ENCODE measurements around the gene DAB2. TPM values are rescaled to one million over a fixed set of nuclear protein-coding genes. Genes with fewer than 3 reads are reported as not detected.

Gene DAB2
- total and polyA plus RNA-seq, 2 donors (not counting 1 experiment from before 2014, with no cell fraction given): 0.03 to 0.47 TPM

GRCh38 chr5:39422036-39422606 lies 2.7 kb downstream of the DAB2 start:
- H3K36me3 ChIP-seq (replicated peaks in 1 of 2; ENCODE audit: control extremely low read depth in 1 of 2, control insufficient read depth in 1 of 2, extremely low read depth in 1 of 2, insufficient read depth in 2 of 2, low read length in 1 of 2): no peaks in the 10 kb centered on the region
- no peak overlapping the region for H3K4me2 ChIP-seq (replicated peaks; ENCODE audit: low read depth, low read length, poor library complexity, severe bottlenecking)
- no peak overlapping the region for H3K9ac ChIP-seq (ENCODE audit: low read length)
- Mint-ChIP-seq H3K27me3 (peaks cover 27% of the 10 kb centered on the region), H3K27ac (no peak overlapping the region), H3K4me3 (no peak overlapping the region), H3K4me1 (peaks cover 8% of the 10 kb centered on the region), H3K9me3 (ENCODE audit: insufficient read depth) (no peaks in the 10 kb centered on the region)
- CTCF ChIA-PET: no interaction called here
- H3K4me1 ChIP-seq (ENCODE audit: control insufficient read depth in 2 of 2, insufficient read depth in 2 of 2, low read length in 2 of 2): peaks cover 13 to 17% of the 10 kb centered on the region in 2 donors
- no CpG with 5 or more reads among the region's 3 CpGs for WGBS (ENCODE audit: insufficient coverage)
- intact Hi-C loops (cut with micrococcal nuclease): no loop called here
- no peak for ATAC-seq (ENCODE audit: low read depth)
- POLR2A ChIA-PET: no interaction called here
- H3K9me3 ChIP-seq (ENCODE audit: control extremely low read depth in 1 of 3, control insufficient read depth in 2 of 3, insufficient read depth in 1 of 3, low read length in 2 of 3): no peaks in the 10 kb centered on the region
- no peak overlapping the region for H2AFZ ChIP-seq (ENCODE audit: insufficient read depth, low read depth, low read length, poor library complexity, severe bottlenecking)
- peaks cover 0 to 30% (median 22%) of the 10 kb centered on the region in 4 experiments for H3K27me3 ChIP-seq (replicated peaks in 1 of 4; ENCODE audit: control extremely low read depth in 1 of 4, control insufficient read depth in 3 of 4, insufficient read depth in 4 of 4, low read length in 3 of 4)
- TF ChIP-seq CTCF (IDR thresholded peaks at IDR 0.05): no peak
- TF ChIP-seq EZH2 (IDR thresholded peaks at IDR 0.05; ENCODE audit: borderline replicate concordance, insufficient read depth, low read depth, low read length, poor library complexity, severe bottlenecking): no peak
- no peak overlapping the region for H3K4me3 ChIP-seq (ENCODE audit: control extremely low read depth in 1 of 5, extremely low read depth in 1 of 5, insufficient read depth in 1 of 5, low read depth in 2 of 5, low read length in 4 of 5)
- no peaks in the 10 kb centered on the region for H3K79me2 ChIP-seq (ENCODE audit: control insufficient read depth, insufficient read depth, low read length)
- H3K27ac ChIP-seq (ENCODE audit: low read length in 2 of 2): no peak overlapping the region
- H4K20me1 ChIP-seq (ENCODE audit: control insufficient read depth, insufficient read depth, low read length, poor library complexity, severe bottlenecking): no peaks in the 10 kb centered on the region
- no peak for DNase-seq

GRCh38 chr5:39420482-39421145 lies 4.2 kb downstream of the DAB2 start:
- Histone ChIP-seq H3K4me2 (replicated peaks; ENCODE audit: low read depth, low read length, poor library complexity, severe bottlenecking) (no peak overlapping the region), H3K4me1 (ENCODE audit: control insufficient read depth in 2 of 2, insufficient read depth in 2 of 2, low read length in 2 of 2) (peaks cover 13 to 17% of the 10 kb centered on the region in 2 donors), H3K36me3 (replicated peaks in 1 of 2; ENCODE audit: control extremely low read depth in 1 of 2, control insufficient read depth in 1 of 2, extremely low read depth in 1 of 2, insufficient read depth in 2 of 2, low read length in 1 of 2) (no peaks in the 10 kb centered on the region), H3K9me3 (ENCODE audit: control extremely low read depth in 1 of 3, control insufficient read depth in 2 of 3, insufficient read depth in 1 of 3, low read length in 2 of 3) (no peaks in the 10 kb centered on the region), H3K27ac (ENCODE audit: low read length in 2 of 2) (no peak overlapping the region), H3K4me3 (ENCODE audit: control extremely low read depth in 1 of 5, extremely low read depth in 1 of 5, insufficient read depth in 1 of 5, low read depth in 2 of 5, low read length in 4 of 5) (no peak overlapping the region), H2AFZ (ENCODE audit: insufficient read depth, low read depth, low read length, poor library complexity, severe bottlenecking) (no peak overlapping the region), H3K27me3 (replicated peaks in 1 of 4; ENCODE audit: control extremely low read depth in 1 of 4, control insufficient read depth in 3 of 4, insufficient read depth in 4 of 4, low read length in 3 of 4) (peaks cover 0 to 28% (median 18%) of the 10 kb centered on the region in 4 experiments), H4K20me1 (ENCODE audit: control insufficient read depth, insufficient read depth, low read length, poor library complexity, severe bottlenecking) (no peaks in the 10 kb centered on the region), H3K9ac (ENCODE audit: low read length) (no peak overlapping the region), H3K79me2 (ENCODE audit: control insufficient read depth, insufficient read depth, low read length) (no peaks in the 10 kb centered on the region)
- H3K27me3 Mint-ChIP-seq: peaks cover 23% of the 10 kb centered on the region
- no CpG with 5 or more reads among the region's 6 CpGs for WGBS (ENCODE audit: insufficient coverage)
- no peak overlapping the region for H3K4me3 Mint-ChIP-seq
- POLR2A ChIA-PET: no interaction called here
- no peak for ATAC-seq (ENCODE audit: low read depth)
- peaks cover 8% of the 10 kb centered on the region for H3K4me1 Mint-ChIP-seq
- no peak for TF ChIP-seq CTCF (IDR thresholded peaks at IDR 0.05)
- no peak for TF ChIP-seq EZH2 (IDR thresholded peaks at IDR 0.05; ENCODE audit: borderline replicate concordance, insufficient read depth, low read depth, low read length, poor library complexity, severe bottlenecking)
- intact Hi-C loops (cut with micrococcal nuclease): no loop called here
- H3K9me3 Mint-ChIP-seq (ENCODE audit: insufficient read depth): no peaks in the 10 kb centered on the region
- DNase-seq: no peak
- CTCF ChIA-PET: no interaction called here
- no peak overlapping the region for H3K27ac Mint-ChIP-seq
